ENCODE data around the gene FBXO2.

FBXO2 gene

DNA sequence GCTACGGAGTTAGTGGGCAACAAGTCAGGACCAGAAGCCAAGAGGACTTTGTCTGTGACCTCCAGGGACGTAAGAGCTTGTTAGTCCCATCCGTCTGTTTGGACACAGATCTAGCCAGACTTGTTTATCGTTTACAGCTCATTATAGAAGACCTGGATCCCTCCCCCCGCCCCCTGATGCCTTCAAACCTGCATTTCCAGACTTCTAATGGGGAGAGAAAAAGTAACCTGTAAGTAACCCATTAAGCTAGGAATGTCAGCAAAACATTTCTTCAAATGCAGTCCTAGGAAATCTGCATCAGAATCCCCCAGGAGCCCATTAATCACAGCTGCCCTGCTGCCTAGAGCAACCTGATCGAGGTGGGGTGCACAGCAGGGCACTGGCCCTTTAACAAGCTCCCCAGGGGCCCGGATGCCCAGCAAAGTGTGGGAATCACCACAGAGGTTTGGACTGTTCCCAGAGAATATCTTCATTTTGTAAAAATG lies 28.1 kb upstream of the FBXO2 start:
- in situ Hi-C loops (cut with MboI; ENCODE audit: low sequenced_read_pairs), result no loop called here

DNA sequence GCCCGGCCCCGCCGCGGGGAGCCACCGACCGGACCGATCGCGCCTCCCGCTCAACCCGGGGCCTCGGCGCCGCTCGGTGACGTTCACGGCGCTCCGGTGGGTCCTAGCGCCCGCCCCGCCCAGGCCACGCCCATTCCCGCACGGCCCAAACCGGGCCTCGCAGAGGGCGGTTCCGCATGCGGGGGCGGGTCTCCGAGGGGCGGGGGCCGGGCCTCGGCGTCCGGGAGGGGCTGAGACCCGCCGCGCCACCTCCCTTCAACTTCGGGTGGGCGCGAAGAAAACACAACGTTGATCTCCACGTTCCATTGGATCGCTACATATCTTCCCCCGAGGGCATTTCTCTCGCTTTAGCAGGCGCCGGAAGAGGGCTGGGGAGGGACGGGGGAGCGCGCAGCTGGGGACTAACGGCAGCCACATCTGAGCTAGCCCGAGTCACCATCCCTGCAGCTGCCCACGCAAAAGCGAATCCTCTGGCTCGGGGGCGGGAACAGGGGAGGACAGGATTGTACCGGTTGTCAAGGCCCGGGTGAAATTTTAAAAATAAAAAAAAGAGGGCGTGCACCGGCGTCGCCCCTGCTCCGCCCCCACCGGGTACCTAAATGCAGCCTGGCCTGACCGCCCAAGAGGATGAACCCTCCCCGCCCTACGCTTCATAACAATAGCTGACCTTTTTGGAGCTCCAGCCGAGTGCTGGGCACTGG lies 27.0 kb upstream of the FBXO2 start, which contains the start of gene MAD2L2:
MAD2L2 (minus strand) TSS at position 78 of the 701 bp plus-strand sequence. CDS start 547 bp downstream, outside the sequence.
- in situ Hi-C loops (cut with MboI; ENCODE audit: low sequenced_read_pairs), result no loop called here

DNA sequence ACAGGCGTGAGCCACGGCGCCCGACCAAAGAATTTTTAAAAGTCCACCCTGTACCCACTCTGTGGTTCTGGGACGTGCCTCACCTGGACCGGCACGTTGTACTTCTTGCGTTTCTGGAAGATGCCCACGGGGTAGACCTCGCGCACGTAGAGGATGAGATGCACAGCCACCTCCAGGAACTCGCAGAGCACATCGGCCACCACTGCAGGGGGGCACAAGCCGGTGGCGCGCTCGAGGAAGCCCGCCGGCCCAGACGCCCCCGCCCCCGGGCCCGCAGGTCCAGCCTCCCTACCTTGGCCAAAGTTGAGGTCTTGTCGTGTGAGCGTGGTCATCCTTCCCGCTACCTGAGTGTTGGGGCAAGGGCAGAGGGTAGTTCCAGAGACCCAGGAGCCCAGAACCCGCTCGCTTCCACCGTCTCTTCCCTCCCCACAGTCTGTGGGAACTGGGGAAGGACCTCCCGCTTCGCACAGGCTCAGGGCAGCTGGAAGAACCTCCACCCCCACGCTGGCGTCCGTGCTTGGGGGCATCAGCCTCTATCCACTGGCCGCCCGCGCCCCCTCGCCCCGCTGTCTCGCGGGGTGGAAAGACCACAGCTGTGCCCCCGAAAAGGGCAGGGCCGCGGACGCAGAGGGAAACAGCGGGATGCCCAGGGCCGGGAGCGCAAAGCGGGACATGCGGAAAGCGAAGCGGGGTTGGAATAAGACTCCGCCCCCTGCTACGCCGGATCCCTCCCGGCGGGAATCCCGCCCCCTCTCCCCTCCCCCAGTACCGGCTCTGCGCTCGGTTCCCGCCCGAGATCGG lies 26.2 kb upstream of the FBXO2 start:
- in situ Hi-C loops (cut with MboI; ENCODE audit: low sequenced_read_pairs), result no loop called here

- in situ Hi-C loops (cut with MboI; ENCODE audit: low sequenced_read_pairs), result no loop called here
These were observed 24.2 kb upstream of the FBXO2 start for GRCh38 chr1:11678442-11678841.

DNA sequence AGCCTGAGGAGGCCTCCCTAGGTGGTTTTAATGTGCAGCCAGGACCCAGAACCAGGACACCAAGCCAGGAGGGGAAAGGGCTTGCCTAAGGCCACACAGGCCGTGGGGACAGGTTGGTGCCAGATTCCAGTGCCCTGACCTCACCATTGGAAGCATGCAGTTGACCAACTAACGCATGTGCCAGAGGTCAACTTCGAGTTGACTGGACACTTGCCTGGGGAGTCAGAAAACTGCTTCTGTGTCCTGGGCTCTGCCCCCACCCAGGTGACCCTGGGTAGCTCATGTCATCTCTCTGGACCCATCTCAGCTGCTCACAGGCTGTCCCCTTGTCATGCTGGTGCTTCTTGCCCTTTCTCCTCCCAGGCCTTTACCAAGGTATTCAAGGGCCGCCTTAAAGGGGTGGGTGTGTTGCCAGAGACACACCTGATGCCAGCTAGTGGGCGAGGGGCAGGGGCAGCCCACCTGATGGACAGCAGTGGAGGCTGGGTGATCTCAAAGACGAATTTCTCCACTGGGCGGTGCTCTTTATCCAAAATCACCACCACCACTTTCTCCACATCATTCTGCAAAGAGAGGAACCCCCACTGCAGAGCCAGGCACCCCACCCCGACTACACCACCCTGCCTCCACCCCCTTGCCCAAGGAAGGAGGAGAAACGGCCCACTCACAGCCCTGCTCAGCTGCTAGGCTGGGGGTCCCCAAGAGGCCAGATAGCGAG lies 22.3 kb upstream of the FBXO2 start:
- in situ Hi-C loops (cut with MboI; ENCODE audit: low sequenced_read_pairs), result no loop called here

DNA sequence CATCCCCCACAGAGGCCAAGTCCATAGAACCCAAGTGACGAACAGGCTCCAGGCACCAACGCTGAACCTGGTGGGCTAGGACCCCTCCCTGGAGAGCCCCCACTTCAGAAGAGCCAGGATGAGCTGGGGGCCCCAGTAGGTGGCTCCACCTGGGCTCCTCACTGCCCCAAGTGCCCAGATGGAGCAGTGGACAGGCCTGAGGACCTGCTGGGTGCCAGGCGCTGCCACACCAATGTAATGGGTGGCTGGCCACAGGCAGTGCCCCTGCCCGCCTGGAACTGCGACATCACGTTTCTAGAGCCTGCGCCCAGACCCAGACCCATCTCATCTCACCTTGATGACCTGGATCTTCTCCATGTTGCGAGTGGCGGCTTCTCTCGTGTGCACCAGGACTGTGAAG lies 21.1 kb upstream of the FBXO2 start:
- in situ Hi-C loops (cut with MboI; ENCODE audit: low sequenced_read_pairs), result no loop called here

DNA sequence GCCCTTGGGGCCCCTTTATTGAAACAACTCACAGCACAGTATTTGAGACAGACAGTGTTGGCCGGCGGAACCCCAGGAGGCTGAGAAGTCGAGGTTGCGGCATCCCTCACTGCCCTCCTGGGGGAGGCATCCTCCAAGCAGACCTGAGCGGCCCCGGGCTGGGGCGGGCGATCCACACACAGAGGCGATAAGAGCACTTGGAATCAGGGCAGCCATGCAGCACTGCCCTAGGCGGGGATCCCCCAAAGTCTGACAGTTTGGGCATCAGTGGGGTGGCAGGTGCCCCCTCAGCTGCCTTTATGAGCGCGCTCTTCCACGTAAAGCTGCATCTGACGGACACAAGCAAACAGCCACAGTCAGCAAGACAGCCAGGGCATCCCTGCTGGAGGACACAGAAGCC lies 20.3 kb upstream of the FBXO2 start:
- in situ Hi-C loops (cut with MboI; ENCODE audit: low sequenced_read_pairs), result no loop called here

- in situ Hi-C loops (cut with MboI; ENCODE audit: low sequenced_read_pairs), result no loop called here
These were observed 19.0 kb upstream of the FBXO2 start for GRCh38 chr1:11673089-11673769.

DNA sequence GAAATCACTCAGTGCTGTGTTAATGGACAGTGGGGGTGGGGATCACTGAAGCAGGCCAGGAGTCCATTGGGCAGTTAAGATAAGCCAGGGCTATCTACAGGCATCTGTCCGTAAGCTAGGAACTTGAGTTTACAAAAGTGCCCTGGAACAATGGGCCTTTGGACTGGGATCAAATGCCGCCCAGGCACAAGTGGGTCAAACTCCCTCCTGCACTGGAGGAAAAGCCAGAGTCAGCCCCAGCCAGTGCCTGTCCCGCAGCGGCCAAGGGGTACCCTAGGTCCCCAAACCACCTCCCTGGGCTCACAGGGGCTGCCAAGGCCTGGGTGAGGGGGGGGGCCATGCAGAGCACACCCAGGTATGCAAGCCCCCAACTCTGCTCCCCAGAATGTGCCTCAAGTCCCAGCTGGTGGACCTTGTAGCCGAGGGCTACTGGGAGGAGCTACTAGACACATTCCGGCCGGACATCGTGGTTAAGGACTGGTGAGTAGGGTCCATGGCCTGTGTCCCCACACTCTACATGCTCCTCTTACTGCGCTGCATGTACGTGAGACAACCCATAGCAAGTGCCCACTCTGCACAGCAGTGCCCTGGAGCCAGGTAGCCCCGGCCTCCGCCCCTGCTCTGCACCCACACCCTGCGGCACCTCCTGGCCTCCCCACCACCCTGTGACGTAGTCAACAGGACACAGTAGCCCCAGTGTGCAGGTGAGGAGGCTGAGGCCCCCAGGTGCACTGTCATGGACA lies 17.5 kb upstream of the FBXO2 start:
- in situ Hi-C loops (cut with MboI; ENCODE audit: low sequenced_read_pairs), result no loop called here

DNA sequence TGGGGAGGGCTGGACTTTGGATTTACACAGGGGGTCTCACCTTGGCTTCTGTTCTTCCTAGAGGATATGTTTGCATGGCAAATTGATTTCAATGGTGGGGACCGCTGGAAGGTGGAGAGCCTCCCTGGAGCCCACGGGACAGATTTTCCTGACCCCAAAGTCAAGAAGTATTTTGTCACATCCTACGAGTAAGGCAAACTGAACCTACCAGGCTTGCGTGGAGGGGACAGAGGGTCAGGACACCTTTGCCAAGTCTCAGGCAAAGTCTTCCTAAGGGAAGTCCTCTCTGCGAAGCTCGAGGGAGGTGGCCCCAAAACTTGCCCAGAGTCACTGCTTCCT lies 16.9 kb upstream of the FBXO2 start:
- in situ Hi-C loops (cut with MboI; ENCODE audit: low sequenced_read_pairs), result no loop called here

- in situ Hi-C loops (cut with MboI; ENCODE audit: low sequenced_read_pairs), result no loop called here
These were observed 16.5 kb upstream of the FBXO2 start for GRCh38 chr1:11670747-11671146.

GRCh38 chr1:11668516-11668915 lies 14.3 kb upstream of the FBXO2 start:
- in situ Hi-C loops (cut with MboI; ENCODE audit: low sequenced_read_pairs), result no loop called here

GRCh38 chr1:11664336-11665065 lies 10.3 kb upstream of the FBXO2 start:
- in situ Hi-C loops (cut with MboI; ENCODE audit: low sequenced_read_pairs), result loop anchor here (5.0 kb wide), 1 partner anchor 53 kb away; no protein-coding TSS in a partner anchor

- in situ Hi-C loops (cut with MboI; ENCODE audit: low sequenced_read_pairs), result loop anchor here (5.0 kb wide), 1 partner anchor 56 kb away; no protein-coding TSS in a partner anchor
These were observed 6.9 kb upstream of the FBXO2 start for GRCh38 chr1:11661103-11661502.

DNA sequence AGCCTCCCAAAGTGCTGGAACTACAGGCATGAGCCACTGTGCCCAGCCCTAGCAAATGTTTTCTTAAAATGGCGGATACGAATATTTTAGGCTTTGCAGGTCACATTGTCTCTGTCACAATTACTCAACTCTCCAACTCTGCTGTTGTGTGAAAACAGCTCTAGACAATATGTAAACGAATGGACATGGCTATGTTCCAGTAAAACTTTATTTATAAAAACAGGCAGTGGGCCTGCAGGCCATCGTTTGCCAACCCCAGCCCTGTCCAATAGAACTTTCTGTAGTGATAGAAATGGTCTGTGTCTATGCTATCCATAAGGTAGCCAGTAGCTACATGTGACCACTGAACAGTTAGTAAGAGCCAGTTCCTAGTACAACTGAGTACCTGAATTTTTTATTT lies 5.5 kb upstream of the FBXO2 start:
- in situ Hi-C loops (cut with MboI; ENCODE audit: low sequenced_read_pairs), result loop anchor here (5.0 kb wide), 1 partner anchor 58 kb away; no protein-coding TSS in a partner anchor

DNA sequence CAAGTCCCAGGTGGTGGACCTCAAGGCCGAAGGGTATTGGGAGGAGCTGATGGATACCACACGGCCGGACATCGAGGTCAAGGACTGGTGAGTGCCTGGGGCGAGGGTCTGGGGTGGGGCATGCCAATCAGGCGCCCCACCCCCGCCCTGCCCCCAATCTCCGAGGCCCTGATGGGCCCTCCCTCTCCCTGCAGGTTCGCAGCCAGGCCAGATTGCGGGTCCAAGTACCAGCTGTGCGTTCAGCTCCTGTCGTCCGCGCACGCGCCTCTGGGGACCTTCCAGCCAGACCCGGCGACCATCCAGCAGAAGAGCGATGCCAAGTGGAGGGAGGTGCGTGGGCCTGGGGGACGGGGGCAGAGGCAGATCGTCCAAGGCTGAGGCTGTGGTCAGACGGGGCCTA lies 4.3 kb upstream of the FBXO2 start:
- in situ Hi-C loops (cut with MboI; ENCODE audit: low sequenced_read_pairs), result no loop called here

DNA sequence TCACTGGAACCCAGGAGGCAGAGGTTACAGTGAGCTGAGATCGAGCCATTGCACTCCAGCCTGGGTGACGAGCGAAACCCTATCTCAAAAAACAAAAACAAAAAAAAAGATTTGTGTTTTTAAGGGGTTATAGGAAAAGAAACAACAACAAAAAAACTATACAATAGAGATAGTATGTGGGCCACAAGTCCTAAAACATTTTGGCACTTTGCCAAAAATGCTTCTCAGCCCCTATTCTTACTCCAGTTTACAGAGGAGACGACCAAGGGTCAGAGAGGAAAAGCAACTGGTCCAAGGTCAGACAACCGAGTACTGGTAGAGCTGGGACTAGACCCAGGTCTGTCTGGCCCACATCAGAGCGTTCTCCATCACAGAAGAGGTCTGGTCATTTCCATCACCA lies 3.4 kb upstream of the FBXO2 start:
- in situ Hi-C loops (cut with MboI; ENCODE audit: low sequenced_read_pairs), result no loop called here

DNA sequence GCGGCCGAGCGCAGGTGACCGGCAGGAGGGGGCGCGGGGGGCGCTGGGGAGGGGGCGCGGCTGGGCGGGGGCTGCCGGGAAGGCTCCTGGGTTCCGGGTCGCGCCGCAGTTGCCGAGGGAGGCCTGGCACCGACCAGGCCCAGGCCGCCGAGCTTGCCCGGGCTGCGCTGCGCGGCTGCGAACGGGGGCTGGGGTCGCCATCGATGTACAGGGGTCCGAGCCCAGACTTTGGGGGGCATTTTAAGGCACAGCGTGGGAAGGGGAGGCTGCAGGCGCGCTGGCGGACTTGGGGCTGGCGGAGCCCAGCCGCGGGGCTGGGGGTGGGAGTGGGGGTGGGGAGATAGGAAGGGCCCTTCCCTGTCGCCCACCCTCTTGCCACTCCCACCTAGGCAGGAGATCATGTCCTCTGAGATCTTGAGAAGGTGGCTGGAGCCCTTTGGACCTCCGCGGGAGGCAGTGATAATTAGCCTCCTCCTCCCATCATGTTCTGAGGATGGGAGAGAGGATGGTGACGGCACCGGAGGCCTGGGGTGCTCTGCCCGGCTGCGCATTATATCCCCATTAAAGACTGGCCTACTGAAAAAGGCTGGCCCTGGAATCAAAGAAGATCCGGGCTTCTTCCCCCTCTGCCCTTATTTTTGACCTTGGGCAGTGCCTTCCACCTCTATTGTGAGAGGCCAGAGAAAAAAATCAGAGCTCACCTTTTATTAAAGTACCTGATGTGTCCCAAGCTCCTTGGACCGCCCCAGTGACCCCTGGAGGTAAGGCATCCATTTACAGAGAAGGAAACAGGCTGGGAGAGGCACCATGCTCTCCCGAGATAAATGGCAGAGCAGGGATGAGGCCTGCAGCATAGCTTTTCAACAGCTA lies 945 bp upstream of the FBXO2 start:
- in situ Hi-C loops (cut with MboI; ENCODE audit: low sequenced_read_pairs), result no loop called here

DNA sequence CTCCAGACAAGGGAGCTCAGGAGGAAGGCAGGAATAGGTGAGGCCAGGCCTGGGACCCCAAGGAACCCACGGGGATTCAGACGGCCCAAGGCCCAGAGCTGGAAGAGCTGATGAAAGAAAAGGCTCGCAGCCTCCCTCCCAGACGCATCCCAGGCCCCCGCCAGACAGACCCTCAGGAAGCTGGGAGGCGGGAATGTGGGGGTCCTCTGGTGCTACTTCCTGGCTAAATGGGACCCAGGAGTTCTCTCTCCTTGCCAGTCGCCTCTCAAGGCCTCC lies 430 bp downstream of the FBXO2 start:
- in situ Hi-C loops (cut with MboI; ENCODE audit: low sequenced_read_pairs), result no loop called here
